GM19467 (cell line): ENCODE results near the gene CSF2.

Experiments used
- ATAC-seq: cut with Tn5 transposase; IDR thresholded peaks from one replicate; pipeline ENCODE4 v1.9.1; 2021; ENCODE audit warnings: mild to moderate bottlenecking, moderate library complexity; ENCODE audit not compliant: unreplicated experiment

Gene CSF2

GRCh38 chr5:132054697-132055440 is 18.7 kb upstream of the CSF2 start:
- no peak for ATAC-seq

DNA sequence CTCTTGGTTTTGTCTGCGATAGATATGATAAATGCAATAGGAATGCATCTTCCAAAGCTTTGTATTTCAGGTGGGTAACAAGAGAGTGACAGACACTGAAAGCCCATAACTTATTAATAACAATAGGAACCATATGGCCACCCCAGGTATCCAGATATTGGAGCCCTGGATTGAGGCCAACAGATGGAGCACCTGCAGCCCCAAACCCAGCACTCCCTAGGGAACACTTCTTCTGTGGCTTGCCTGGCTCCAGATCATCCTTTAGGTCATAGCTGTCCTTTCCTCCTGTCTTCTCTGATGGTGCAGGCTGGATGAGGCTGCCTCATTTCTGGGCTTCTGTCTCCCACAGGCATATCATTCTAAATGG is 18.2 kb upstream of the CSF2 start:
- no peak for ATAC-seq

DNA sequence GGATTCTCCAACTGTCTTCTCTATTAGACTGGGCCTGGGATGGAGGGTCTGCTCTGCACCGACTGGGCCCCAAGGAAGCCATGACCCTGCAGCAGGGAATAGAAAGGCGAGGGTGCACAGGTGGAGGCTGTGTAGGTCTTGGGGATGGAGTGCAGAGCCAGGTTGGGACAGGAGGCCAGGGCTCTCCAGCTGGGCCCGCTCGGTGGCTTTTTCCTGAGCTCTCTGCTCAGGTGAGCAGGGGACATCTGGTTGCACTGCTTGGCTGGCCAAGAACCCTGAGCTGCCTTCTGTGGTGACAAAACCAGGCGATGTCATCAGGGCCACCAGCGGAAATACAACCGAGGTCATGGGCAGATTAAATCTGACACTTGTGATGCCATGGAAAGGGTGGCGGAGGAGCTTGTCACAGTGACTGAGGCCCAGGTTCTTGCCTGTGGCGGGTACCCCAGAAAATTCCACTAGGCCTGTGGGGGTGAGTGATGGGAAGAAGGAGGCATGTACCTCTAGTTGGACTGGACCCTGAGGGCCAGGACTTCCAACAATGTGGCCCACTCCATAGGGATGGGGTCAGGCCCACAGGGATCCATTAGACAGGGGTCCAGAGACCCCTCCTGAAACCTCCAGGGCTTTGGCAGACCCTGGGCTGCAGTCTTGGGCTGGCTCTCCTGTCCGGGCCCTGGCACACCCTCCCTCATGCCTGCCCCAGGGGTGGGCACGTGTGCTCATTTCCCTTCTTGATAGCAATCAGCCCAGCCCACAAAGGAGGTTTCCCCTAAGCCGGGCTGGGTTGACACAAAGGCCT is 17.6 kb upstream of the CSF2 start:
- no peak for ATAC-seq

DNA sequence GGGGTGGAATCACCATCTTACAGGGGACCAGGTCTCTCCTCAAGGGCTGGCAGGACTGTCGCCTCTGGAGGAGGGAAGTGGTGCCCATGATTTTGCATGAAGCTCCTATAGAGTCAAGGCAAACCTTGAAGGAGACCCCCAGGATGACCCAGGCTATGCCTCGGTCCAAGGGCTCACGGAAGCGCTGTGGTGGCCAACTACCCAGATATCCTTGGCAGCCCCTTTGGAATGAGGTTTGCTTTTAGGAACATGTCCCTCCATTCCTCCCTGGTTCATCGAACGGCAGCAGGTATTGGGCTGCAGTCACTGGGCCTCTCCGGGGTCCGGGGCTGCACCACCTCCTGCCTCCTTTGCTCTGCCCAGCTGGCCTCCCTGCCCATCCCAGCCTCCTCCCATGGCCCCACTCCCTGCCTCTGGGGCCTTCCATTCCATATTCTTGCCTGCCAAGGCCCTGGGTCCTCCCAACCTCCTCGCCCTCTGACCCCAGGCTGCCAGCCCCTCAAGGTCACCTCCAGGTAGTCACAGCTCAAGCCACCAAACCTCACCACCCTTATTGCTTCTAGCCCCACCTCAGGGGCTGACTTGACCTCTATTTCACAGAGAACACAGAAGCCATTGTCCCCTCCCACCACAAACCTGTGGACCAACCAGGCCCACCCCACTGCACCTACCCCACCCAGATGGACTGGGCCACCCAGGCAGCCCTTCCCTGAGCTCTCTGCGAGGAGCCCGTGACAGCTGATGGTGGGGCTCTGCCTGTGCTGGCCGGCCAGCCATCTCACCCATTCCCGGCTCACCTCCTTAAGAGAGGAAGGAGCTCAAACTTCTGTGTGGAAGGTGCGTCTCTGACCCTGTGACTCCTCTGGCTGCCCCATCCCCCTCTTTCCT is 16.7 kb upstream of the CSF2 start:
- no peak for ATAC-seq

DNA sequence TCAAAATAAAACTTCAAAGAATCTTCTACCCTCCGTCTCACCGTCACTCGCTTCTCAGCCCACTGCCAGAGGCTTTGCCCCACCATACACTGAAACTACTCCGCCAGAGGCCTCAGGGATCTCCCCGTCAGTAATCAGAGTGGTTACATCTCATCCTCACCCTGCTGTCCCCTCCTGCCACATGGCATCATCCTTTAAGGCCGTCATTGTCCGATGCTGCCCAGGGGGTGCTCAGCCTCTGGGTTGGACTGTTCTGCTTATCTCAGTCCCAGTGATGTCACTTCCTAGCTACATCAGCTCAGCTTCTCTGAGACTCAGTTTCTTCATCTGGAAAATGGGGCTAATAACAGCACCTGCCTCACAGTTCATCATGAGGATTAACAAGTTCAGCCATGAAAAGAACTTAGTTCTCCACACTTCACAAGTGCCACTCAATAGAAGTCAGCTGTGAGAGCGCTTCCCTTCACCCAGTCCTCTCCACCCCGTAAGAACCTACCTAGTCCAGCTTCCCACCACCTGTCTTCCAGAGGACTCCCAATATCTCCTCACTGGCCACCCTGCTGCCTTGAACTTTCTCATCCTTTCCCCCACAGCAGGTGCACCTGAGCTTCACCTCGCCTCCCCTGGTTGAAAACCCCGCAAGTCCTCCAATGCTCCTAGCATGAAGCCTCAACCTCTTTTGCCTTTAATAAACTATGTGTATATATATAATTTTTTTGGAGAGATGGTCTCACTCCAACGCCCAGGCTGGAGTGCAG is 15.9 kb upstream of the CSF2 start:
- no peak for ATAC-seq

- ATAC-seq, result no peak
These were observed 14.9 kb upstream of the CSF2 start for GRCh38 chr5:132058646-132059042.

DNA sequence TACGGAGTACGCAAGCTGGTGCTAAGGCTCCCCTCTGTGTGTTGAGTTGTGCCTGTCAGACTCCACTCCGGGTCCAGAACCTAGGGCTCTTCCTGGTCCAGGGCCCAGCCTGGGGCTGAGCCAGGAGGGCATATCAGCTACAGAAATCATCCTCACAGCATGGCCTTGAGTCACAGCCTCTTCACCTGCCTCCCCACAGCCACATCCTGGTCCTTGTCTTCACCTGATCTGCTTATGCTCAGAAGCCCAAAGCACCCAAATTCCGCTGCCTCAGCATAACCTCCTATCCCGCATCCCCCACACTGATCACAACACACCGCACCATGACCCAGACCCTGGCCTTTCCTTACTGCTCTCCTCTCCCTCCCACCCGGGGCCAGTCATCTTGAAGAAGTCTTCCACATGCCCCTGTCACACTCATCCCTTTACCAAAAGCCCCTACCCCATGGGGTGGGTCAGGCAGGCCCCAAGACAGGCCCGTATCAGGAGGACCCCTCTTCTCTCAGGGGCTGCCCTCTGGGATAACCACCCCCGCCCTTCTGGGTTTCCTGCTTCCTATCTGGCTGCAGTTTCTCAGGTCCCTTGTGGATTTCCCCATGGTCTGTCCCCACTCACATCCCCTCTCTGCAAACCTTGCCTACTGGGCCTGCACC is 14.4 kb upstream of the CSF2 start:
- ATAC-seq, result no peak

GRCh38 chr5:132059696-132060500 is 13.7 kb upstream of the CSF2 start:
- no peak for ATAC-seq

- no peak for ATAC-seq
These were observed 13.0 kb upstream of the CSF2 start, which contains the start of gene IL3 for GRCh38 chr5:132060501-132061161. Gene IL3, plus strand, starts transcription at chr5:132060655. Its CDS starts 52 bp downstream, at chr5:132060707.

DNA sequence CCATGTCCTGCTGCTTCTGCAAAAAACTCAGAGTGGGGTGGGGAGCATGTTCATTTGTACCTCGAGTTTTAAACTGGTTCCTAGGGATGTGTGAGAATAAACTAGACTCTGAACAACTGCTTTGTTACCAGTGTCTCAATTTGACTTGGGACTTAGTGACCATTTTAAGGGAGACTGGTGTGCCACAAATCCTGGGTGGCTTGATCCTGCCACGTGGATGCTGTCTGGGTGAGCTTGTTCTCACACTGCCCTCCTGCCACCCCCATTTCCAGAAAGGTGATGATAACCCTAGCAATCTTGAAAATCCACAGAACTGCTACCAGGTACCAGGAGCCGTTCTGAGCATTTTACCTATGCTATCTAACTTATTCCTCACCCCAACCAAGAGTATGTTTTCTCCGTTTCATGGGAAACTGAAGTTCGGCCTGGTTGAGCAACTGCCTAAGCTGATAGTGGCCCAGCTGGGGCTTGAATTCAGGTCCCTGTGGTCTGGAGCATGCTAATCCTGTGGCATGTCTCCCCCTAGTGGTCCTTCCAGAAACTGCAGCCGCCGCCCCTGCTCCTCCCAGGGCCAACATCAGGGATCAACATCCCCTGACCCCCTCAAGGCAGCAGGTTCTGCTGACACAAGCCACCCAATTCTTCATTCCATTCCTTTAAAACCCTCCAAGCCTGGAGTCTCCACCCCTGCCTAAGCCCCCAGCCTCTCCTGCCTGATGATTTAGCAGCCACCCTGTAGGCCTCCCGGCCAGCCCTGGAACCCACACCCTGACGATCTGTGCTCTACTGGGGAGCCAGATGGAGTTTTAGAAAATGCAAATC is 10.3 kb upstream of the CSF2 start:
- ATAC-seq, result peak; percentile 53

- no peak for ATAC-seq
These were observed 9.4 kb upstream of the CSF2 start for GRCh38 chr5:132064140-132064539.

DNA sequence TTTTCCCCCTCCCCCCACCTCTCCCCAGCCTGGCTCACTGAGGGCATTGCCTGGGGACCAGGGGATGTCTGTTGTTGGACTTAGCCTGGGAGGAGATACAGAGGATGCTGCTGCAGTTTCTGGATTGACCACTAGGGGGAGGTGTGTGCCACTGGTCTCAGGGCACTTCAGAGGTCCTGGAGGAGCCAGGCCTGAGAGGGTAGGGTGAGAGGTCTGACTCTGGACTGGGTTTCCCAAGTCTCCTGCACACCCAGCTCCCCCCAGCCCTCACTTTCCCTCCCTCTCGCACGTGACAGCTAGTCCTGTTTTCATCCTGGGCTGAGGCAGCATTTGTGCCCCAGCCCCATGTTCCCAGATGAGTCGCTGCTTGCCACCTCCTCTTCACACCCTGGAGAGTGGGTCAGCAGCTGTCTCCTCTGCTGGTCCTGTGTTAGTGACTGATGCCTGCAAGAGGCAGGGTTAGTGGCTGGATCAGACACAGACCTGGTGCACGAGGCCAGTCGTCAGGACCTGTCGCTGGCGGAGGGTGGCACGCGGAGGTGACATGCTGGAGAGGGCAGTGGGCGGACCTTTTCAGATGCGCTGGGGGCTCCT is 8.8 kb upstream of the CSF2 start:
- peak; percentile 61 for ATAC-seq

DNA sequence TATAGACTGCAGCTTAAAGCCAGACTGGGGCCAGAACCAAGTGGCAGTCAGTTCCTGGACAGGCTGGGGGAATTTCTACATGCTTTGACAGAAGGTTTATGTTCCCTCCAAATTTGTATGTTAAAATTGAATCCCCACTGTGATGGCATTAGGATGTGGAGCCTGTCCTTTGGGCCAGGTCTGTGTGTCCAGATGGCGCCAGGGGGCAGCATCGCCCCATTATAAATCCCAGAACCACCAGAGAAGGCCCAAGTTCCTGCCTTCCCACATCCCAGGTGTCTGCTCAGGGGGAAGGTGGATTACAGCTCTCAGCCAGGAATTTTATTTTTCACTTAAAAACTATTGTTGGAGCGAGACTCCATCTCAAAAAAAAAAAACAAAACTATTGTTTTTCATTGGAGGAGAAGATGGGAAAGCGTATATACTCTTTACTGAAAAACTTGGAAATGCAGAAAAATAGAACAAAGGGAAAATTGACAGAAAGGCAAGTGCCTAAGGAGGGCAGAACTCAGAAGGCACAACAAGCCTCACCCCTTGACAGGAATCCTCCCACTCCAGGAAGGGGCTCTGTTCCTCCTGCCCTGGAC is 8.1 kb upstream of the CSF2 start:
- no peak for ATAC-seq

DNA sequence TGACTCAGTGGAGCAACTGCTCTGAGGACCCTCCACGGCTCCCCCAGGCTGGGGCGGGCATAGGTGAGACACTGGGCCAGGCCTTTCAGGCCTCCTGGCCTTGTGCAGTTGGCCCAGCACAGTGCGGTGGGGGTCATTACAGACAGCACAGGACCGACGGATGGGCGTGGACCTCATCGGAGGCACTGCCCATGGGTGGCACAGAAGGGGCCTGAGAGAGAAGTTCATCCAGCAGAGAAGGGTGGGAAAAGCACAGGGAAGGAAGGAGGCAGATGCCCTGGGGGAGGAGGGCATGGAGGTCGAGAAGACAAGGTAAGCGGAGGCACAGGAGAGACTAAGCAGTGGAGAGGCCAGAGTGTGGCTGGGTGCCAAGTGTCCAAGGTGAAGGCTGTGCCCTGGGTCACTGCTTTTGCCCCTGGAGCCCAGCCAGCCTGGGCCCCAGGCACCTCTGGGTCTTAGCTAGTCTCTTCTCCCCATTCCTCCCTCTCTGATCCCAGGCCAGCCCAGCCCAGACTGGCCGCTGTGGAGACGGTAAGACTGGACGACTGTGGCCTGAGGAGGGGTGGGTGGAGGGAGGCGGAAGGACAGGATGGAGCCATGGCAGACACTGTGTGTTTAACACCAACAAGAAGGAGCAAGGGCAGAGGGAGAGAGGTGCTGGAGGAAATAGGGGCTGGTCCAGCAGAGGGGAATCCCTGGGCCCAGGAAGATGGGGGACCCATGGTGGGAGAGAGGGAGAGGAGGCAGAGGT is 7.5 kb upstream of the CSF2 start:
- no peak for ATAC-seq

DNA sequence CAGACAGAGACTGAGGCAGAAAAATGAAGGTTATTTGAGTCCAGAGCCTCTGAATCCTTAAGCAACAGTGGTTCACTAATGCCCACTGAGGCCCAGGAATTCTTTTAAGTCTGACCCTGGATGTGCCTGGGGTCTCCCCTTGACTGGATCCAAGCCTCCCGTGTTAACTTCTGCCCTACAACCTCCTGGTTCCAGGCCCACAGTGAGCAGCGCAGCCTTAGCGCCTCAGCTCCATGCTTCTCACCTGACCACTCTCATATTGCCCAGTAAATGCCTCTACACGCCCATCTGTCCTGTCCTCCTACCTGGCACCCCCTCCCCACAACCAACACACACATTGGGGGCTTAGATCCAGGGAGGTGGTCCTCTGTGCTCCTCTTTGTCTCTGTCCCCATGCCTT is 6.7 kb upstream of the CSF2 start:
- no peak for ATAC-seq

- no peak for ATAC-seq
These were observed 6.1 kb upstream of the CSF2 start for GRCh38 chr5:132067451-132067850.
